Liver (tissue), 3 donors: ENCODE data around the gene HIGD1A.

Experiments used
- ATF3 ChIP-seq: IDR thresholded peaks from 2 replicates; pipeline ENCODE4 v1.6.1; 2016; ENCODE audit warnings: antibody characterized with exemption
- CTCF ChIP-seq: fragments of 150-350 bp; IDR thresholded peaks from 2 replicates; pipeline ENCODE4 v1.5.1; 2017; ENCODE audit warnings: improper control_type of control experiment, low read depth, low read length; ENCODE audit not compliant: missing input control
- GABPA ChIP-seq, 2 donors: IDR thresholded peaks in 1 of 2; conservative IDR thresholded peaks in 1 of 2; 2 replicates each; pipeline ENCODE4 v1.6.1; 2016; ENCODE audit warnings: antibody characterized with exemption in 2 of 2, mild to moderate bottlenecking in 1 of 2, moderate library complexity in 1 of 2
- JUND ChIP-seq, 2 donors: IDR thresholded peaks; 2 replicates each; pipeline ENCODE4 v1.6.1; 2016; ENCODE audit warnings: antibody characterized with exemption in 2 of 2
- MAX ChIP-seq: IDR thresholded peaks from 2 replicates; pipeline ENCODE4 v1.6.1; 2016; ENCODE audit warnings: antibody characterized with exemption
- RAD21 ChIP-seq, 2 donors: IDR thresholded peaks; 2 replicates each; pipeline ENCODE4 v1.6.1; 2016; ENCODE audit warnings: antibody characterized with exemption in 2 of 2, mild to moderate bottlenecking in 2 of 2
- REST ChIP-seq: IDR thresholded peaks from 2 replicates; pipeline ENCODE4 v1.6.1; 2016; ENCODE audit warnings: antibody characterized with exemption, mild to moderate bottlenecking
- RXRA ChIP-seq, 2 donors: IDR thresholded peaks; 2 replicates each; pipeline ENCODE4 v1.6.1; 2017 to 2018; ENCODE audit warnings: antibody characterized with exemption in 2 of 2, mild to moderate bottlenecking in 1 of 2
- SP1 ChIP-seq: IDR thresholded peaks from 2 replicates; pipeline ENCODE4 v1.6.1; 2018; ENCODE audit warnings: antibody characterized with exemption, mild to moderate bottlenecking
- TAF1 ChIP-seq: conservative IDR thresholded peaks from 2 replicates; pipeline ENCODE4 v1.6.1; 2016; ENCODE audit warnings: antibody characterized with exemption, mild to moderate bottlenecking
- YY1 ChIP-seq: IDR thresholded peaks from 2 replicates; pipeline ENCODE4 v1.6.1; 2016; ENCODE audit warnings: antibody characterized with exemption, mild to moderate bottlenecking
- ZBTB33 ChIP-seq: IDR thresholded peaks from 2 replicates; pipeline ENCODE4 v1.6.1; 2016; ENCODE audit warnings: antibody characterized with exemption
- donor health status: healthy.
- donor health status: healthy.

- TF ChIP-seq ATF3, result no peak
- TF ChIP-seq CTCF, result peak; percentile 2
- TF ChIP-seq REST, result no peak
- no peak for TF ChIP-seq RAD21 (IDR thresholded peaks at IDR 0.05)
- TF ChIP-seq YY1, result peak; percentile 8
- no peak for TF ChIP-seq MAX
- no peak for TF ChIP-seq TAF1
- TF ChIP-seq RXRA (IDR thresholded peaks at IDR 0.05), result no peak
- no peak for TF ChIP-seq JUND (IDR thresholded peaks at IDR 0.05)
- TF ChIP-seq GABPA (IDR thresholded peaks at IDR 0.05 in 1 of 2, conservative IDR thresholded peaks at IDR 0.05 in 1 of 2), result no peak
- TF ChIP-seq SP1, result no peak
- TF ChIP-seq ZBTB33, result no peak
These were observed 15.2 kb upstream of the HIGD1A start for GRCh38 chr3:42819351-42819965.
